Prostate gland (tissue), 1 donor: ENCODE results near the gene AGAP9.
"Not testable (repeated sequence)": the region's sequence is repeated elsewhere in the genome, so short reads cannot be mapped to it uniquely, and the experiment has no call there.

ENCODE experiments used
- POLR2A ChIP-seq: fragments of 450-650 bp; IDR thresholded peaks from one replicate; pipeline ENCODE4 v1.6.1; 2016; ENCODE audit warnings: antibody characterized with exemption, mild to moderate bottlenecking
- POLR2AphosphoS5 ChIP-seq: sonication (generic); formaldehyde crosslinking; IDR thresholded peaks from one replicate; pipeline ENCODE4 v1.6.1; 2017; ENCODE audit warnings: antibody characterized with exemption

DNA sequence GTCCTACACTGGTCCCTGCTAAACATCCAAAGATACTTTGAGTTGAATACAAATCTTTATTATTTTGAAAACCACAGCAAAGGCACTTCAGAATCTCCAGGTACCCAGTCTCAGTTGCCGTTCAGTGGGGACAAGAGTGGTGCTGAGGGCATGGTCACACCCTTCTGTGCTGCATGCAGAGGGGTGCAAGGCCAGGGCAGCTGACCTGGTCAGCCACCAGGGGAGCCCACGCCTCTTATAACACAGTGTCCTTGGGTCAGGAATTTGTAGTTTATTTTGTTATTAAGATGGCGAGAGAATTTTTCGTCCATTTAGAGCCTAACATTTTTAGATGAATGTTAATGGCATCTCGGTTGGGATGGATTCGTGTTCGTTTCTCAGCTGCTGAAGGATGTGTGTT lies 55.5 kb downstream of the AGAP9 start:
- TF ChIP-seq POLR2AphosphoS5, POLR2A: not testable (repeated sequence)
